ENCODE data around the gene MGAT3.

GRCh38 chr22:39489094-39490068 is 32.6 kb downstream of the MGAT3 start:
- TF ChIP-seq, protein P1, sequence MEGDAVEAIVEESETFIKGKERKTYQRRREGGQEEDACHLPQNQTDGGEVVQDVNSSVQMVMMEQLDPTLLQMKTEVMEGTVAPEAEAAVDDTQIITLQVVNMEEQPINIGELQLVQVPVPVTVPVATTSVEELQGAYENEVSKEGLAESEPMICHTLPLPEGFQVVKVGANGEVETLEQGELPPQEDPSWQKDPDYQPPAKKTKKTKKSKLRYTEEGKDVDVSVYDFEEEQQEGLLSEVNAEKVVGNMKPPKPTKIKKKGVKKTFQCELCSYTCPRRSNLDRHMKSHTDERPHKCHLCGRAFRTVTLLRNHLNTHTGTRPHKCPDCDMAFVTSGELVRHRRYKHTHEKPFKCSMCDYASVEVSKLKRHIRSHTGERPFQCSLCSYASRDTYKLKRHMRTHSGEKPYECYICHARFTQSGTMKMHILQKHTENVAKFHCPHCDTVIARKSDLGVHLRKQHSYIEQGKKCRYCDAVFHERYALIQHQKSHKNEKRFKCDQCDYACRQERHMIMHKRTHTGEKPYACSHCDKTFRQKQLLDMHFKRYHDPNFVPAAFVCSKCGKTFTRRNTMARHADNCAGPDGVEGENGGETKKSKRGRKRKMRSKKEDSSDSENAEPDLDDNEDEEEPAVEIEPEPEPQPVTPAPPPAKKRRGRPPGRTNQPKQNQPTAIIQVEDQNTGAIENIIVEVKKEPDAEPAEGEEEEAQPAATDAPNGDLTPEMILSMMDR (conservative IDR thresholded peaks at IDR 0.05 in 1 of 2, IDR thresholded peaks at IDR 0.05 in 1 of 2; ENCODE audit: extremely low read depth in 1 of 2, insufficient read depth in 1 of 2, low read depth in 1 of 2, low read length in 2 of 2), result no peak
- TF ChIP-seq EZH2 (IDR thresholded peaks at IDR 0.05; ENCODE audit: borderline replicate concordance, low read length), result no peak

Data from mammary epithelial cell (primary cell).